ENCODE results near the gene ATAD3C. TPM values are rescaled to one million over a fixed set of nuclear protein-coding genes. Genes with fewer than 3 reads are reported as not detected.

ATAD3C gene
- polyA plus RNA-seq, 3 donors = 2.8 to 5.1 (median 4.6) TPM

- no peak for DNase-seq
Observed at GRCh38 chr1:1430114-1430982, 19.1 kb upstream of the ATAD3C start.

DNA sequence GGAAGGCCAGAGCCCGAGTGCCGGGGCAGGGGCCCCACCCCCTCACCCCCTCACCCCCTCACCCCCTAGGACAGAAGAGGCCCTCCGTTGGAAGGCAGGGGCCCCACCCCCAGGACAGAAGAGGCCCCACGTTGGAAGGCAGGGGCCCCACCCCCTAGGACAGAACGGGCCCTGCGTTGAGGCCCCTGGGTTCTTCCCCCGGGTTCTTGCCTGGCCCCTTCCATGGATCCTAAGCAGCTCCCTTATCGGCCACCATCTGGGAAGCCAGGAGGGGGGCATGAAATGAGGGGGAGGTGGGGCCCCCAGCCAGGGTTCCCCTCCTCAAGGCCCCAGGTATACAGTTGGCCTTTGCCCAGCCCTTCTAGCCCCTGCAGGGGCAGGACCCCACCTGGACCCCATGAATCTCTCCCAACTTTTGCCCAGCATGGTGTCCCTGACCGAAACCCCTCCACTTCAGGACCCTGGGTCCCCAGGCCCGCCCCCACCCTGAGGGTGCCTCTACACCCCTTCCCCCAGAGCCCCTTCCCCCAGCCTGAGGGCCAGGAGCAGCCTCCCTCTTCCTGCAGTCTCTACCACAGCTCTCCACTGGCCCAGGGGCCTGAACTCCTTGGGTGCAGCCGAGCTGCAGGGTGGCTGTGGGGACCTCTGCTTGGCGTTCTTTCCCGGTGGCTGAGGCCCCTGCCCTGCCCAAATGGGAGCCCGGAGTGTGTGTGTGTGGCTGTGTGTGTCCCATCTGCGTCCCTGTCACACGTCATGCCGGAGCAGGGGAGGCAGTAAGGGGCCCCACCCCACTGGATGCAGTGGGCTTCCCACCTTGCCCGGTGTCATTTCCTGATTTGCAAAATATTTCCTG is 18.3 kb upstream of the ATAD3C start:
- DNase-seq = no peak

DNA sequence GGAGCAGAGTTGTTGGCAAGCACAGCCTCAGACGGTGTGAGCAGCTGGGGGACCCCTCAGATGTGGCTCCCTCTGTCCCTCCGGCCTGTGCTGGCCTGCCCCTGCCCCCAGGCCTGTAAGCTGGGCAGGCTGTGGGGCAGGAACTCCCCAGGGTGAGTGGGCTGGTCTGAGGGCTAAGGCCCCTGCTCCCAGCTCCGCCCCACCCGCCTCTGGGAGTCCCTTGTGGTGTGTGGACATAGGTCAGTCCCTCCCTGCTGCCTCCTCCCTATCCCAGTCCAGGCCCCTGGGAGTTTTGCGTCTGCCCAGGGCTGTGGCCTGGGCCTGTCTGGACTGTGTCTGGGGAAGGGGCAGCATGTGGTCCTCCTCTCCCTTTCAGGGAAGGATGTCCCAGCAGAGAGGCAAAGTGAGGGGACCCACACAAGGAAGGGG is 17.6 kb upstream of the ATAD3C start:
- DNase-seq = no peak

DNA sequence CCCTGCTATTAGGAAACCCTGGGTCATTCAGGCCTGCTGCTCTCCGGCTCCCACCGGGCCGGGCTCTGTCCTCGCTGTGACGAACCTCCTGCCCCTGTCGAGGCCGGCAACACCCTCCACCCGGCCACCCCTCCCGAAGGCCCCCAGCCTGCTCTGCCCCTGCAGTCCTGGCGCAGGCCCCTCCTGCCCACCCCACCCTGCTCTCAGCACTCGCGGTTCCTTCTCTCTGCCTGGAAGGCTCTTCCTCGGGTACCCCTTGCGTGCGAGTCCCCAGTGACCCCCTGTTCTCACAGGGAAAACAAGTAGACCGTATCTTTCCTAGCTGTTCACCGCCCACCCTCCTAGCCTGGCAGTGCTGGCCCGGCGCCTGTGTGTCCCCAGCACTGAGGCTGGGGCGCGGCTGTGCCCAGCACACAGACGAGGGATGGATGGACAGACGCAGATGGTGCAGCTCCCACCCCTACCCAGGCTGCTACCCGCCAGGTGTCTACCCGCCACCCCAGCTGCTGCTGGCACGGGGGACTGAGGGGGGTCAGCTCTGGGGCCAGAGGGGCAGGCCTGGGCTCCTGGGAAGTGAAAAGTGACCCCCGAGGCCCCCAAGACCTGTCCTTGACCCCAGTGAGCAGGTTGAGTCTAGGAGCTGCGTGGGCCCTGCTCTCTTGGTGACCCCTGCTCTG is 17.1 kb upstream of the ATAD3C start:
- no peak for DNase-seq

- DNase-seq = no peak
Observed at GRCh38 chr1:1432951-1433803, 16.3 kb upstream of the ATAD3C start.

DNA sequence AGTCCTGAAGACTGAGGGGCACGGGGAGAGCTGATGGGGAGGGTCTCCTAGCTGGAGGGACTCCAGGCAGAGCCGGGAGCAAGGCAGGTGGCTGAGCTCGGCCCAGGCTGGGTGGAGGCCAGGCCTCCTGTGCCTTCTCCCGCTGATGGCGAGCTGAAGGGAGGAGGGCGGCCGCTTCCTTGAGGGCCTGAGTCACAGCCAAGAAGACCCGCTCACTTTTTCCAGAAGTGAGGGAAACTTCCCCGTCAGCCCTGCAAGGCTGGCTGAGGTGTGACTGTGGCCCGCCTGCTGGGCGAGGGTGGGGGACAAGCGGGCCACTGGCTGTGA is 15.7 kb upstream of the ATAD3C start:
- no peak for DNase-seq

DNA sequence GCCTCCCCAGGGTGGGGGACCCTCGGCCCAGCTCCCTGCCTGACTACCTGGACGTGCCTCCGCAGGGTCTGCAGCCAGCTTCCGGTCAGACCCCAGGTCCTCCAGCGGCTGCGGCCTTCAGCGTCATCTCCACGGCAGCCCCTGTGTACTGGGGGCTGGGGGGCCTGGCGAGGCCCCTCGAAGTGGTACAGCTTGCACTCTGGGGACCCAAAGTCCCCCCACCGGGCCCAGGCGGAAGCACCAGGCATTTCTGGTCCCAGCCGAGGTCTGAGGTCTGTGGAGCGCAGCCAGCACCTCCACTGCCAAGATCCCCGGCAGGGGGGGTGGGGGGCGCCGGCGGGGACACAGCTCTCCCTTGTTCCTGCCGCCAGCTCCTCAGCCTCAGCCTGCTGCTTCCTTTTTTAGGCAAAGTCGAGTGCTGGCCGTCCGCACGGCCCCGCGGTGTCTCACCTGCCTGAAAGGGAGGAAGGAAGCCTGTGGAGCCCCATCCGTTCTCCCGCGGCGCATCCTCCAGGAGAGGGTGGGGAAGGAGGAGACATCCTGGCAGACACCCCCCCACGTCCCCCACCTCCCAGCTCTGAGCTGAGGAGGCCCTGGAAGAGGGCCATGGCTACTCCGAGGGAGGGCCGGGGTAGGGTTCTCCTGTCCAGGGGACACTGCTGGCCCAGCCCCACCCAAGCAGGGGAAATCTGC is 15.2 kb upstream of the ATAD3C start:
- DNase-seq = no peak

- no peak for DNase-seq
Observed at GRCh38 chr1:1434824-1435105, 14.7 kb upstream of the ATAD3C start.

DNA sequence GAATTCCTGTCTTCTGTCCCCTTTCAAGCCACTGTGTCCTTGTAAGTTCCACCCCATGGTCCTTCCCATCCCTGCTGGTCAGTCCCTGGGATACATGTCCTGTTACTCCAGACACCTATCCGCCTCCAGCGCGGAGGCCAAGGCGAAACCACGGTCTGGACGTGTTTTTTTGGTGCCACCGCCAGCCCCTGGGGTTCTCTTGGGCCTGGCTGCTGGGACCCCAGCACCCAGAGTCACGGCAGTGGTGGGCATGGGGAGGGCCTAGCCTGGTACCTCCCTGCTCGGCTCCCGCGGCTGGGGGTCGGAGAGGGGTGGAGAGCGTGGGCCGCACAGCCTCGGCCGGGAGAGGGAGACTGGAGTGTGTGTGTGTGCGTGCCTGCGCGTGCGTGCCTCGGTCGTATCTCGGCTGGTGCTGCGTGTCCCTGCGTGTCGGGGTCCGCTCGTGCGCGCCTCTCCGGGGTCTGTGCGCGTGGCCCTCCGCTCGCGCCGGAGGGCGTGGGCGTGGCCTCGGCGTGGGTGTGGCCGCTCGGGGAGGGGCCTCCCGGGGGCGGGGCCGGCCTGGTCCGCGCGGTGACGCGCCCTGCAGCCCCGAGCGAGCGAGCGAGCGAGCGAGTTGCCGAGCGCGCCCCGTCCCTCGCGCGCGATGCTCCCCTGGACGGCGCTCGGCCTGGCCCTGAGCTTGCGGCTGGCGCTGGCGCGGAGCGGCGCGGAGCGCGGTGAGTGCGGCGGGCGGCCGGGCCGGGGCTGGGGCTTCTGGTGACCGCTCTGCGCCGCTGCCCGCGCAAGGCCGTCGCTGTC is 14.2 kb upstream of the ATAD3C start, which contains the start of gene VWA1:
TSS of gene VWA1 (plus strand) at position 585 of the 798 bp plus-strand sequence. CDS start at position 644, 59 bp downstream.
- no peak for DNase-seq

GRCh38 chr1:1435911-1436629 is 13.4 kb upstream of the ATAD3C start:
- no peak for DNase-seq

DNA sequence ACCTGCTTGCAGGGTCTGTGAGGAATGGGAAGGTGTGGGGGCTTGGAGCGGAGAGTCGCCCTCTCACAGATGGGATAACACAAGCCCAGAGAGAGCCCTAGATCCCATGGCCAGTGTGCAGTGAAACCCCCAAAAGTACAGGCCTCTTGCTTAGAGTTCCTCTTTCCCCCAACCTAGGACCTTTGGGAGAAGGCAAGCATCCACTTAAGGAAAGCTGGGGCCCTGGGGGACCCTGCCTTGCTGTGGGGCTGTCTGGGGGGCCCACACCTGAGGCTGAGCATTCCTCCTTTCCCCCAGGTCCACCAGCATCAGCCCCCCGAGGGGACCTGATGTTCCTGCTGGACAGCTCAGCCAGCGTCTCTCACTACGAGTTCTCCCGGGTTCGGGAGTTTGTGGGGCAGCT is 12.9 kb upstream of the ATAD3C start:
- no peak for DNase-seq

DNA sequence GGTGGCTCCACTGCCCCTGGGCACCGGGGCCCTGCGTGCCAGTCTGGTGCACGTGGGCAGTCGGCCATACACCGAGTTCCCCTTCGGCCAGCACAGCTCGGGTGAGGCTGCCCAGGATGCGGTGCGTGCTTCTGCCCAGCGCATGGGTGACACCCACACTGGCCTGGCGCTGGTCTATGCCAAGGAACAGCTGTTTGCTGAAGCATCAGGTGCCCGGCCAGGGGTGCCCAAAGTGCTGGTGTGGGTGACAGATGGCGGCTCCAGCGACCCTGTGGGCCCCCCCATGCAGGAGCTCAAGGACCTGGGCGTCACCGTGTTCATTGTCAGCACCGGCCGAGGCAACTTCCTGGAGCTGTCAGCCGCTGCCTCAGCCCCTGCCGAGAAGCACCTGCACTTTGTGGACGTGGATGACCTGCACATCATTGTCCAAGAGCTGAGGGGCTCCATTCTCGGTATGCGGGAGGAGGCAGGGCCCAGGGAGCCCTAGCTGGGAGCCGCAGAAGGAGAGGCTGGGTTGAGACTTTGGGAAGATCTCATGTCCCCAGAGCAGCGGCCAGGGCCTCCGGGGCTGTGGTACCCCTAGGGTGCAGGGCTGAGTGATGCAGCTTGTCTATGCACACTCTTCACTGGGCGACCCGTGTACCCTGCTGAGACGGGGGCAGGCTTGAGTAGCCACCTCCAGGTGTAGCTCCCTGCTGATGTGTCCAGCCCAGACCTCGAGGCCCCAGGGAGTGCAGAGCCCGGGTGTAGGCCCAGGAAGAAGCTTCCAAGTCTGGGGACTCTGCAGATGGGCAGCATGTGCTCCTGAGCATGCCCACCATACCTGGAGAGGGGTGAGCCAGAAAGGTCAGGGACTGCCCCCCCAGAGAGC is 12.2 kb upstream of the ATAD3C start:
- DNase-seq = no peak

- DNase-seq = no peak
Observed at GRCh38 chr1:1437904-1438376, 11.5 kb upstream of the ATAD3C start.

DNA sequence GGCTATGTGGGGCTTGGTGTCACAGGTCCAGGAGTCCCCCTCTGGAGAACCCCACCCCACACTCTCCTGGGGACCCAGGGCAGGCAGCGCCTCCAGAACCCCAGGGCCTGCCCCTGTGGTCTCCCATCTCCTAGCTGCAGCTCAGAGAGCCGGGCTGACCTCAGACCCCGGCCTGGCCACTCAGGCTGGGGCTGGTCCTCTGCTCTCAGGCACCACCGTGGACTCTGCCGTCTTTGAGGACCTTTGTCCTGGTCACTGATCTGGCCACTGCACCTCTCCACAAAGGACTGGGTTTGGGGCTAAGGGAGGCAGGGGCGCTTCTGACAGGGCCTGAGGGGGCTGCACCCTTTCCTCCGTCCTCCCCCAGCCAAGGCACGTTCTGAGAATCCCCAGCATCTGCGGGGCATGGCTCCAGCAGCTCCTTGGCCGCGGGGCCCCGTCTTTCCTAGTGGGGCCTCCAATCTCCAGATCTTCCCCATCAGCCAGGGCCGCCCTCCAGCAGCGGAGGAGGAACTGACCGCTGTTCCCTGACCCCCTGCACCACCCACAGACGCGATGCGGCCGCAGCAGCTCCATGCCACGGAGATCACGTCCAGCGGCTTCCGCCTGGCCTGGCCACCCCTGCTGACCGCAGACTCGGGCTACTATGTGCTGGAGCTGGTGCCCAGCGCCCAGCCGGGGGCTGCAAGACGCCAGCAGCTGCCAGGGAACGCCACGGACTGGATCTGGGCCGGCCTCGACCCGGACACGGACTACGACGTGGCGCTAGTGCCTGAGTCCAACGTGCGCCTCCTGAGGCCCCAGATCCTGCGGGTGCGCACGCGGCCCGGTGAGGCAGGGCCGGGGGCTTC is 10.7 kb upstream of the ATAD3C start:
- no peak for DNase-seq

- DNase-seq = no peak
Observed at GRCh38 chr1:1439546-1440261, 9.8 kb upstream of the ATAD3C start.

GRCh38 chr1:1440262-1441001 is 9.1 kb upstream of the ATAD3C start:
- DNase-seq = no peak
